Brain microvascular endothelial cell (primary cell): ENCODE data around the gene WDFY4.

Source experiments
- DNase-seq: peaks from one replicate; pipeline ENCODE4 v3.0.0-alpha.2; 2020
- H3K27ac ChIP-seq: fragments of 250-450 bp; sonication (Bioruptor Pico); 2 replicates; pipeline ENCODE4 v1.5.1; 2020; ENCODE audit warnings: mild to moderate bottlenecking, moderate library complexity
- H3K27me3 ChIP-seq: fragments of 250-450 bp; sonication (Bioruptor Pico); replicated peaks from 2 replicates; pipeline ENCODE4 v1.5.1; 2020; ENCODE audit warnings: mild to moderate bottlenecking
- H3K36me3 ChIP-seq: fragments of 250-450 bp; sonication (Bioruptor Pico); replicated peaks from 2 replicates; pipeline ENCODE4 v1.5.1; 2020; ENCODE audit warnings: mild to moderate bottlenecking
- H3K4me3 ChIP-seq: 2 replicates; pipeline ENCODE4 v1.5.1; 2011; ENCODE audit warnings: low read depth, mild to moderate bottlenecking, control low read depth, low read length, moderate library complexity
- in situ Hi-C: cut with HindIII; loops from 2 replicates; pipeline ENCODE4 v1.10.0; 2017; ENCODE audit warnings: low sequenced_read_pairs, low pct_ligation_motif_present
- TF ChIP-seq, protein P1 (sequence below): IDR thresholded peaks from 2 replicates; pipeline ENCODE4 v1.5.1; 2011; ENCODE audit warnings: low read depth, mild to moderate bottlenecking, moderate library complexity, low read length, control low read depth, inconsistent platforms; ENCODE audit errors: missing control alignments

WDFY4 gene

DNA sequence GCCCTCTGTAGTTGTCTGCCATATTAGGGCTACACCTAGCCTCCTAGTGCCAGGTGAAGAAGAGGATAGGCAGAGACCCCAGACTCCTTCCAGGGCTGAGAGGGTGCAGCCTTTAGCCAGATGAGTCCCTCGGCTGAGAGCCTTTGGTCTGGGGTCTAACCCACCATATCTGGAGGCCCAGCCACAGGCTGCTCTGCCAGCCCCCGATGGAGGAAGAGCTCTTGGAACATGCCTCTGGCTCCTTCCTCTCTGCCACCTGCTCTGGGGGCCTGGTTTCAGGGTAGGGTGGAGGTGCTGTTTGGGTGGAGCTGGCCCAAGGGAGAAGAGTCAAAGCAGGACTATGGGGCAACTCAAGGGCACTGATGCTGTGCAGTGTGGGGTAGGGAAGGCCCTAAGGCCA lies 253.6 kb downstream of the WDFY4 start:
- H3K27ac ChIP-seq: no peak overlapping the region
- in situ Hi-C loops: no loop called here
- H3K4me3 ChIP-seq: no peak overlapping the region
- H3K27me3 ChIP-seq: peaks cover 2% of the 10 kb centered on the region
- TF ChIP-seq, protein P1, sequence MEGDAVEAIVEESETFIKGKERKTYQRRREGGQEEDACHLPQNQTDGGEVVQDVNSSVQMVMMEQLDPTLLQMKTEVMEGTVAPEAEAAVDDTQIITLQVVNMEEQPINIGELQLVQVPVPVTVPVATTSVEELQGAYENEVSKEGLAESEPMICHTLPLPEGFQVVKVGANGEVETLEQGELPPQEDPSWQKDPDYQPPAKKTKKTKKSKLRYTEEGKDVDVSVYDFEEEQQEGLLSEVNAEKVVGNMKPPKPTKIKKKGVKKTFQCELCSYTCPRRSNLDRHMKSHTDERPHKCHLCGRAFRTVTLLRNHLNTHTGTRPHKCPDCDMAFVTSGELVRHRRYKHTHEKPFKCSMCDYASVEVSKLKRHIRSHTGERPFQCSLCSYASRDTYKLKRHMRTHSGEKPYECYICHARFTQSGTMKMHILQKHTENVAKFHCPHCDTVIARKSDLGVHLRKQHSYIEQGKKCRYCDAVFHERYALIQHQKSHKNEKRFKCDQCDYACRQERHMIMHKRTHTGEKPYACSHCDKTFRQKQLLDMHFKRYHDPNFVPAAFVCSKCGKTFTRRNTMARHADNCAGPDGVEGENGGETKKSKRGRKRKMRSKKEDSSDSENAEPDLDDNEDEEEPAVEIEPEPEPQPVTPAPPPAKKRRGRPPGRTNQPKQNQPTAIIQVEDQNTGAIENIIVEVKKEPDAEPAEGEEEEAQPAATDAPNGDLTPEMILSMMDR: no peak
- no peak for DNase-seq
- no peaks in the 10 kb centered on the region for H3K36me3 ChIP-seq

DNA sequence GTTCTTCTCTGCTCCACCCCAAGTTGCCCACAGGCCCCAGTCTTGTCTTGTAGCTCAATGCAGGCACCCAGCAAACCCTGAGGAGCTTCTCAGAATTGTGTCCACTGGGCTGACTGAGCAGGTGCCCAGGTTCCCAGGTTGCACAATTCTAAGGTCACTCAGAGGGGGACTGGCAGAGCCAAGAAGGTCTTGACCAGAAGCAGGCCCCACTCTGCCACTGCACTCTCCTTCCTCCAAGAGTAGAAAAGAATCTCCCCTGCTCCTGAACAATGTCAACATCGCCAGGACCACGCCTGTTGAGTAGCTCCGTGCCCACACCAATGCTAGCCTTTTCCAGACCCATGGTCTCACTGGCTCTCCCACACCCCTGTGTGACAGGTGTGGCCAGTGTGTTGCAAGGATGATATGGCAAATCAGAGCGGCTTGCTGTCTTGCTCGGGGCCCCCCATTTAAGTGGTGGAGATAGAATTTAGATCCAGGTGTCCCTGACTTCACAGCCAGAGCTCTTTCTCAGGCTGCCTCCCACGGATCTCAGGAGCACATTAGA lies 254.4 kb downstream of the WDFY4 start:
- in situ Hi-C loops: no loop called here
- Histone ChIP-seq H3K27me3 (peaks cover 2% of the 10 kb centered on the region), H3K36me3 (no peaks in the 10 kb centered on the region), H3K27ac (no peak overlapping the region), H3K4me3 (no peak overlapping the region)
- TF ChIP-seq, protein P1: no peak
- DNase-seq: no peak

DNA sequence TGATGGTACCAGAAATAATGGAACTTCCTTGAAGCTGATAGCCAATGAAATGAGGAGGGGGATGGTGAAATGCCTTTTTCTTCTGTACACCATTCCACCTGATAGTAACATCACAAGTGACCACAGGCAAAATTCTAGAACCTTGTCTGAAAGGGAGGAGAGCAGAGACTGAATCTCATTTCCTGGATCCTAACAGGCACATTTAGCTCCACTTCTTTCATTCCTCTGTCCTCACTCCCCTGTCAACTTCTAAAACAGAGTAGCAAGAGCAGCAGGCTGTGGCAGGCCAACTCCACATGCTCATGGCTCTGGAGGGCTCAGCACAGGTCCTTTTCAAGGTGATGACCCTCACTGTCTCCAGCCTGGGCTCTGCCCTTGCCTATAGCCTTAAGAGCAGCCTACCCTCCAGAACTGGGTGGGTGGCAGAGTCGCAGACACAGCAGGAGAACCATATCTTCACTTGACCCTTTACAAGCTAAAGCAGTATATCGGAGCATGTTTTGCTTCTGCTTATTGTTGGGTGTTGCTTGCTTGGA lies 255.2 kb downstream of the WDFY4 start, which contains the start of gene LRRC18:
LRRC18 (minus strand) TSS at position 51 of the 536 bp plus-strand sequence. CDS start 25,685 bp downstream, outside the sequence.
- H3K36me3 ChIP-seq: no peaks in the 10 kb centered on the region
- H3K27me3 ChIP-seq: peaks cover 2% of the 10 kb centered on the region
- H3K4me3 ChIP-seq: no peak within 1 kb of the TSS
- in situ Hi-C loops: no loop called here
- TF ChIP-seq, protein P1: no peak
- no peak for DNase-seq
- H3K27ac ChIP-seq: no peak within 1 kb of the TSS

DNA sequence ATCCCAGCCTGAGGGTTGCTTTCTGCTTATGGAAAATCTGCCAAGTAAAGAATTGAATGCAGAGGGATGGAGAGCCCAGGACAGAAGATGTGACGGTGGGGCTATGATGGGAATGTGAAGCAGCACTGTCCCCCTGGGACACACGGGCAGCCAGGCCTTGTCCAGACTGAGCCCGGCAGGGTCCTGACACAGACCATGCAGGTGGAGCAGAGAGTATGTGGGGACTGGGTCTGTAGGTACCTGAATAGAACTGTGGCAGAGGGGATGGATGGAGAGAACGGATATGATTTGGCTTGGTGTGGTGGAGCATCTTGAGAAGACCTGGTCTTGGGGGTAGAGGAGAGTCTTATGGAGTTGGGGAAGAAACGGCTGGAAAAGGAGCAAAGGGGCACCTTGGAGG lies 255.7 kb downstream of the WDFY4 start:
- in situ Hi-C loops: no loop called here
- Histone ChIP-seq H3K27me3 (peaks cover 2% of the 10 kb centered on the region), H3K27ac (no peak overlapping the region), H3K36me3 (no peaks in the 10 kb centered on the region), H3K4me3 (no peak overlapping the region)
- no peak for DNase-seq
- TF ChIP-seq, protein P1: no peak

- in situ Hi-C loops: no loop called here
- no peak overlapping the region for H3K27ac ChIP-seq
- H3K4me3 ChIP-seq: no peak overlapping the region
- no peaks in the 10 kb centered on the region for H3K36me3 ChIP-seq
- peaks cover 2% of the 10 kb centered on the region for H3K27me3 ChIP-seq
- peak; percentile 10 for DNase-seq
- TF ChIP-seq, protein P1: no peak
These were observed 256.3 kb downstream of the WDFY4 start for GRCh38 chr10:48940958-48941357.
